CMK (cell line): ENCODE data around the gene DHX58.

Experiments used
- DNase-seq: peaks from one replicate; pipeline ENCODE4 v3.0.0-alpha.2; 2010; ENCODE audit warnings: low read depth

Gene DHX58

DNA sequence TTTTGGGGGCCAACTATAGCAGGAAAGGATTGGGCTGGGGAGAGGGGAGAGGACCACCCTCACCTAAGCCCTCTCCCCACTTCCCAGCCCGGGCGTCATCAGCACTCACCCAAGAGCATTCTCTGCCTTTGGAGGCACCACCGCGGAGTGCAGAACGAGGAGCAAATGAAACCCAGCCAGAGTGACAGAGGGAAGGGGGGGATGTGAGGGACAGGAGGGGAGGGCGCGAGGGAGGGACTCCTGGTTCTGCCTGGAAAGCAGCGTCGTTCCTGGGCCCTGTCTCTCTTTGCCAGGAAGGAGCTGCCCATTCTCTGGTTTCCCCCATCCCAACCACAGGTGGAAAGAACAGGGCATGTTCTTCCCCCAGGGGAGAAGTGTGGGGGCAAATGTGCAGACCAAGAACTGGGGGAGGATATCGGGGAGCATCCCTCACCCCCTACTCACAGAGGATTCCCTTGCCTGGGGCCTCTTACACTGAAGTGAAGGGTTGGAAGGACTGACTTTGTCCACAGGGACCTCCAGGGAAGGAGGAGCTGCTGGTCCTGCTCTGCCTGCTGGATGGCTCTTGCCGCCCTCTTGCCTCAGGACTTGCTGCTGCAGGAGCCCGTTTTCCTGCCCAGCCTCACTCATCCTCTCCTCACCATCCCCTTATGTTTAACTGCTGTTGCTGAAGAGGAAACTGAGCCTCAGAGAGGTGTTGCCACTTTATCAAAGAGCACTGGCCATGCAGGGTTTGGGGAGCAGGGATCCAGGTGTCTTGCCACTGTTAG is 58.6 kb downstream of the DHX58 start:
- no peak for DNase-seq

DNA sequence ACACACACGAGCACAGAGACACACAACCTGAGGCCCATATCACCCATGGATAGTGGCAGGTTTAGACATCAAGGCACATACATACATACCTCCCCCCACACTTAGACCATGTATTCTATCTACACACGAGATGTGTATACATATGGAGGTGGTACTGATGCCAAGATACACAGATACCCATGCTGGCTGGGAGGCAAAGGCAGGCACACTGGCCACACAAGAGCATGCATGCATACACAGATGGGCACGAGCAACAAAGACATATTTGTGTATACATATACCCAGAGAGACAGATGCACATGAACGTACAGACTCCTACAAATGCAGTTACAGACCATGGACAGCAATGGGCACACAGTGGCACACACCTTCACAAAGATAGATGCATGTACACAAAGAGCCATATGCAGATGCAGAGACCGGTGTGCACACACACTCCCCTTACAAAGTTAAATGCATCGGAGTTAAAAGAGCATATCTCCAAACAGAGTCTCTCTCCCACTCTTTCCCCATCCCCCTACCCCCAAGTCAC is 60.1 kb downstream of the DHX58 start:
- no peak for DNase-seq

DNA sequence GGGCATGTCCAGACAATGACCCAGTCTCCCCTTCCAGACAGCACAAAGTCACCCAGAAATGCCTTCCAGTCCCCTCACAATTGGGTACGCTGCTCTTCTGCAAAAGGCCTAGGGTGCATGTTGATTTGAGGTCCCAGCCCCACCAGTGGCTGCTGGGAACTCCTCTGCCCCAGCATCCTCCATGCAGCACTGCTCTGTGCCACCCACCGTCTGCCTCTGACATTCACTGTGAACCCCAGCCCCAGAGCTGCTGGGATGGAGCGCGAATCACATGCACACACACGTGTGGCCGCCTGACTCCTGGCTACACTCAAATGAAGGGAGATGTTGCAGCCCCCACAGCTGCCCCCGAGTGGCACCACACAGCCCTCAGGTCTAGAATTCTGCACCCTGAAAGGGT is 60.9 kb downstream of the DHX58 start:
- DNase-seq: no peak
